ENCODE measurements around the gene ETV3. TPM values are rescaled to one million over a fixed set of nuclear protein-coding genes. Genes with fewer than 3 reads are reported as not detected.

Gene ETV3
- polyA plus RNA-seq, 3 donors = 4.8 to 62.3 (median 6.3) TPM

GRCh38 chr1:157098519-157098918 lies 39.7 kb downstream of the ETV3 start:
- H3K4me3 Mint-ChIP-seq = peak overlapping the region in 1 of 2 donors; percentile 30
- no peaks in the 10 kb centered on the region for H3K36me3 ChIP-seq (replicated peaks in 1 of 2; ENCODE audit: control insufficient read depth in 1 of 2, insufficient read depth in 2 of 2, low read length in 2 of 2)
- H3K27me3 Mint-ChIP-seq (ENCODE audit: low read depth in 3 of 3) = peaks cover 0 to 5% (median 5%) of the 10 kb centered on the region in 3 donors
- H3K27ac ChIP-seq (ENCODE audit: low read depth in 1 of 2, low read length in 2 of 2) = peak overlapping the region in 1 of 2 donors; percentile 4
- no peak overlapping the region for H2AFZ ChIP-seq (ENCODE audit: insufficient read depth, low read depth, low read length, poor library complexity, severe bottlenecking)
- peak overlapping the region in 3 of 7 donors; percentile 42 to 86 (median 60) for H3K27ac Mint-ChIP-seq
- no peaks in the 10 kb centered on the region for H3K27me3 ChIP-seq (ENCODE audit: control insufficient read depth in 2 of 2, insufficient read depth in 2 of 2, low read length in 2 of 2)
- H3K4me1 Mint-ChIP-seq = peaks cover 39% of the 10 kb centered on the region
- H3K4me3 ChIP-seq (replicated peaks in 1 of 3; ENCODE audit: low read depth in 2 of 3, low read length in 3 of 3) = no peak overlapping the region
- H3K4me1 ChIP-seq (ENCODE audit: control insufficient read depth in 1 of 2, insufficient read depth in 2 of 2, low read length in 2 of 2) = peaks cover 31 to 38% of the 10 kb centered on the region in 2 donors
- no peaks in the 10 kb centered on the region for H4K20me1 ChIP-seq (ENCODE audit: insufficient read depth, low read length)
- TF ChIP-seq CTCF (IDR thresholded peaks at IDR 0.05) = no peak
- H3K9me3 ChIP-seq (replicated peaks in 1 of 2; ENCODE audit: control insufficient read depth in 1 of 2, insufficient read depth in 1 of 2, low read length in 2 of 2) = no peaks in the 10 kb centered on the region
- peaks cover 0 to 2% (median 0%) of the 10 kb centered on the region in 7 donors for H3K9me3 Mint-ChIP-seq
- no peak for DNase-seq
- whole genome bisulfite sequencing (ENCODE audit: insufficient coverage) = 93% methylated on average over 3 of the region's 9 CpGs
- no peak overlapping the region for H3K4me2 ChIP-seq (replicated peaks; ENCODE audit: extremely low read depth, low read length, poor library complexity, severe bottlenecking)
- no peak overlapping the region for H3K9ac ChIP-seq (ENCODE audit: insufficient read depth, low read length, poor library complexity, severe bottlenecking)
- no peaks in the 10 kb centered on the region for H3K36me3 Mint-ChIP-seq
- no peaks in the 10 kb centered on the region for H3K79me2 ChIP-seq (ENCODE audit: insufficient read depth, low read length)
- intact Hi-C loops (cut with micrococcal nuclease) = loop anchor here in 1 of 2 donors (2.0 kb wide), 1 partner anchor 56 kb away; no protein-coding TSS in a partner anchor

- Mint-ChIP-seq H3K27me3 (ENCODE audit: low read depth in 3 of 3) (peaks cover 0 to 5% (median 3%) of the 10 kb centered on the region in 3 donors), H3K27ac (peak overlapping the region in 1 of 7 donors; percentile 26), H3K4me1 (peaks cover 31% of the 10 kb centered on the region), H3K36me3 (no peaks in the 10 kb centered on the region), H3K4me3 (no peak overlapping the region), H3K9me3 (peaks cover 0 to 2% (median 0%) of the 10 kb centered on the region in 7 donors)
- H3K4me2 ChIP-seq (replicated peaks; ENCODE audit: extremely low read depth, low read length, poor library complexity, severe bottlenecking) = no peak overlapping the region
- no peaks in the 10 kb centered on the region for H3K9me3 ChIP-seq (replicated peaks in 1 of 2; ENCODE audit: control insufficient read depth in 1 of 2, insufficient read depth in 1 of 2, low read length in 2 of 2)
- H3K79me2 ChIP-seq (ENCODE audit: insufficient read depth, low read length) = no peaks in the 10 kb centered on the region
- DNase-seq = no peak
- H2AFZ ChIP-seq (ENCODE audit: insufficient read depth, low read depth, low read length, poor library complexity, severe bottlenecking) = no peak overlapping the region
- no peaks in the 10 kb centered on the region for H3K36me3 ChIP-seq (replicated peaks in 1 of 2; ENCODE audit: control insufficient read depth in 1 of 2, insufficient read depth in 2 of 2, low read length in 2 of 2)
- no peaks in the 10 kb centered on the region for H3K27me3 ChIP-seq (ENCODE audit: control insufficient read depth in 2 of 2, insufficient read depth in 2 of 2, low read length in 2 of 2)
- TF ChIP-seq CTCF (IDR thresholded peaks at IDR 0.05) = no peak
- H3K4me1 ChIP-seq (ENCODE audit: control insufficient read depth in 1 of 2, insufficient read depth in 2 of 2, low read length in 2 of 2) = peaks cover 22 to 29% of the 10 kb centered on the region in 2 donors
- no peak overlapping the region for H3K4me3 ChIP-seq (replicated peaks in 1 of 3; ENCODE audit: low read depth in 2 of 3, low read length in 3 of 3)
- WGBS (ENCODE audit: insufficient coverage) = 100% methylated on average over 2 of the region's 6 CpGs
- intact Hi-C loops (cut with micrococcal nuclease) = loop anchor here in 1 of 2 donors (2.0 kb wide), 1 partner anchor 57 kb away; no protein-coding TSS in a partner anchor
- H3K9ac ChIP-seq (ENCODE audit: insufficient read depth, low read length, poor library complexity, severe bottlenecking) = no peak overlapping the region
- H3K27ac ChIP-seq (ENCODE audit: low read depth in 1 of 2, low read length in 2 of 2) = no peak overlapping the region
- H4K20me1 ChIP-seq (ENCODE audit: insufficient read depth, low read length) = no peaks in the 10 kb centered on the region
Observed at GRCh38 chr1:157097692-157098091, 40.5 kb downstream of the ETV3 start.

Data from CD14-positive monocyte (primary cell).